Adrenal gland (tissue), 12 donors: Measurements from ENCODE around the gene FAM98B. TPM values are rescaled to one million over a fixed set of nuclear protein-coding genes. Genes with fewer than 3 reads are reported as not detected.

Experiments
- DNase-seq, 7 donors: peaks; one replicate each; pipeline ENCODE4 v3.0.0-alpha.2; 2019 to 2020
- H3K27ac ChIP-seq, 5 donors: fragments of 200-600 bp; sonication (generic) in 4 of 5; 1 replicate in 3 of 5; 2 replicates in 2 of 5; pipeline versions ENCODE4 v1.5.1 to v1.8.0; 2016 to 2020; ENCODE audit warnings: mild to moderate bottlenecking in 1 of 5
- H3K27me3 ChIP-seq: fragments of 200-600 bp; 2 replicates; pipeline ENCODE4 v1.8.0; 2021
- H3K36me3 ChIP-seq, 2 donors: fragments of 200-600 bp; replicated peaks in 1 of 2; 1 replicate in 1 of 2; 2 replicates in 1 of 2; pipeline versions ENCODE4 v1.5.1 to v1.8.0; 2018 to 2022
- H3K4me1 ChIP-seq, 2 donors: fragments of 200-600 bp; replicated peaks in 1 of 2; 1 replicate in 1 of 2; 2 replicates in 1 of 2; pipeline versions ENCODE4 v1.5.1 to v1.8.0; 2018 to 2021
- H3K4me3 ChIP-seq, 4 donors: fragments of 200-600 bp; sonication (generic) in 3 of 4; one replicate each; pipeline ENCODE4 v1.5.1; 2016 to 2018
- H3K9me3 ChIP-seq, 3 donors: fragments of 200-600 bp; sonication (generic) in 1 of 3; replicated peaks in 1 of 3; 1 replicate in 2 of 3; 2 replicates in 1 of 3; pipeline versions ENCODE4 v1.5.1 to v1.8.0; 2016 to 2021
- CTCF ChIP-seq, 6 experiments: fragments of 450-650 bp in 4 of 6; fragments of 200-600 bp in 2 of 6; sonication (generic) in 1 of 6; IDR thresholded peaks; 1 replicate in 5 of 6; 2 replicates in 1 of 6; pipeline versions ENCODE4 v1.5.1 to v1.8.0; 2016 to 2021; ENCODE audit warnings: antibody characterized with exemption in 6 of 6, mild to moderate bottlenecking in 2 of 6, moderate library complexity in 1 of 6
- POLR2A ChIP-seq, 2 donors: fragments of 450-650 bp; IDR thresholded peaks; one replicate each; pipeline ENCODE4 v1.6.1; 2017; ENCODE audit warnings: antibody characterized with exemption in 2 of 2, mild to moderate bottlenecking in 2 of 2, moderate library complexity in 1 of 2
- WGBS, 4 donors: extraction: QIAGEN DNeasy Blood & Tissue Kit in 2 of 4; methylation state at CpG; one replicate each; pipeline versions ENCODE4 v1.1.5 to v1.1.7; 2013 to 2017; 5-methylcytosine and 5-hydroxymethylcytosine counted together
- intact Hi-C, 2 donors: fragments of 100-400 bp; cut with DNase I; formaldehyde crosslinking; loops; one replicate each; pipeline versions ENCODE4 v1.14.1 to v1.15.0; 2022 to 2023
- polyA plus RNA-seq, 3 donors: library from polyadenylated mRNA; stranded (reverse); fragments of 200-250 nt in 2 of 3; fragments of 350-450 nt in 1 of 3; fragmentation: Illumina TruSeq in 1 of 3; extraction: RNeasy Lipid Tissue Mini Kit (QIAGEN cat#74804) in 1 of 3; gene quantifications; one replicate each; pipeline ENCODE4 v1.2.3, GENCODE V29; 2013 to 2014
- total RNA-seq, 9 donors: library from RNA; depleted of rRNA in 4 of 9; stranded (reverse); fragments of >200 nt in 4 of 9; fragments of 120-200 nt in 1 of 9; fragmentation: NEBNext Ultra II Directional in 1 of 9; extraction: Animal tissue kit (Norgen Biotek cat#: 25700) in 1 of 9; gene quantifications; one replicate each; pipeline versions ENCODE4 v1.1.0 to v1.2.4, GENCODE V29; 2013 to 2023
- donor health status: healthy with polysubstance abuse.
- donor health status: Bipolar disorder and iron deficiency.
- donor health status: DM: yes; HTN: yes; CAD: no.
- donor health status: DM: no; HTN: no; CAD: no.
- donor health status: DM: no; HTN: no; CAD: no.
- donor health status: DM: yes; HTN: yes; CAD: no.

FAM98B gene
- total and polyA plus RNA-seq, 12 donors: 3.0 to 30.1 (median 12.3) TPM

- WGBS, 4 donors: 81 to 88% (median 86%) methylated on average over 6 of the region's 6 CpGs
- Histone ChIP-seq H3K9me3 (no peaks in the 10 kb centered on the region), H3K4me1 (peaks cover 10 to 11% of the 10 kb centered on the region in 2 donors), H3K27me3 (no peaks in the 10 kb centered on the region), H3K27ac (no peak overlapping the region), H3K36me3 (no peaks in the 10 kb centered on the region), H3K4me3 (no peak overlapping the region)
- TF ChIP-seq POLR2A (IDR thresholded peaks at IDR 0.05) (no peak), CTCF (IDR thresholded peaks at IDR 0.05) (no peak)
- intact Hi-C loops: no loop called here
- DNase-seq: no peak
Measured at GRCh38 chr15:38533416-38533915, 79.5 kb downstream of the FAM98B start.

- no peak overlapping the region for H3K27ac ChIP-seq
- TF ChIP-seq POLR2A (IDR thresholded peaks at IDR 0.05) (no peak), CTCF (IDR thresholded peaks at IDR 0.05) (no peak)
- H3K27me3 ChIP-seq: no peaks in the 10 kb centered on the region
- H3K4me3 ChIP-seq: no peak overlapping the region
- intact Hi-C loops: no loop called here
- peaks cover 10 to 11% of the 10 kb centered on the region in 2 donors for H3K4me1 ChIP-seq
- no peak for DNase-seq
- no peaks in the 10 kb centered on the region for H3K9me3 ChIP-seq
- H3K36me3 ChIP-seq: no peaks in the 10 kb centered on the region
Measured at GRCh38 chr15:38533926-38534325, 80.0 kb downstream of the FAM98B start.

DNA sequence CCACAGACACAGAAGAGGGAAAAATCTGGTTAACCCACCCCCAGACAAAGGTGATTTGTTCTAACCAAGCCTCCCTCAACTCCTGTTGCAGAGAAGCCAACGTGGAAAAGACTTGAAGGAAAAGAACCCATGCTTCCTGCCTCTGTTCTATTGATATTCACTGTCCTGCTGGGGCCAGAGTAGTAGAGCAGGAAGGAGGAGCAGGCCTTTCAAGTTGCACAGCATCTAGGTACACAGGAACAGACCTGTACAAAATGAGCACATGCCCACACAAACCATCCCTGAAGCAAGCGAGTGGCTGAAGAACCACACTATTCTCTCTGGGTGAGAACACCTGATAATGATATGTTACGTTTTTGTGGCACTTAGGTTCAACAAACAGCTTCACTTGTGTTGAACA is 80.8 kb downstream of the FAM98B start:
- Histone ChIP-seq H3K4me1 (peaks cover 10 to 11% of the 10 kb centered on the region in 2 donors), H3K4me3 (no peak overlapping the region), H3K27me3 (no peaks in the 10 kb centered on the region), H3K9me3 (no peaks in the 10 kb centered on the region), H3K36me3 (no peaks in the 10 kb centered on the region), H3K27ac (no peak overlapping the region)
- DNase-seq: no peak
- intact Hi-C loops: no loop called here
- WGBS, 4 donors: 80 to 89% (median 87%) methylated on average over 3 of the region's 3 CpGs
- no peak for TF ChIP-seq CTCF (IDR thresholded peaks at IDR 0.05)
- TF ChIP-seq POLR2A (IDR thresholded peaks at IDR 0.05): no peak

DNA sequence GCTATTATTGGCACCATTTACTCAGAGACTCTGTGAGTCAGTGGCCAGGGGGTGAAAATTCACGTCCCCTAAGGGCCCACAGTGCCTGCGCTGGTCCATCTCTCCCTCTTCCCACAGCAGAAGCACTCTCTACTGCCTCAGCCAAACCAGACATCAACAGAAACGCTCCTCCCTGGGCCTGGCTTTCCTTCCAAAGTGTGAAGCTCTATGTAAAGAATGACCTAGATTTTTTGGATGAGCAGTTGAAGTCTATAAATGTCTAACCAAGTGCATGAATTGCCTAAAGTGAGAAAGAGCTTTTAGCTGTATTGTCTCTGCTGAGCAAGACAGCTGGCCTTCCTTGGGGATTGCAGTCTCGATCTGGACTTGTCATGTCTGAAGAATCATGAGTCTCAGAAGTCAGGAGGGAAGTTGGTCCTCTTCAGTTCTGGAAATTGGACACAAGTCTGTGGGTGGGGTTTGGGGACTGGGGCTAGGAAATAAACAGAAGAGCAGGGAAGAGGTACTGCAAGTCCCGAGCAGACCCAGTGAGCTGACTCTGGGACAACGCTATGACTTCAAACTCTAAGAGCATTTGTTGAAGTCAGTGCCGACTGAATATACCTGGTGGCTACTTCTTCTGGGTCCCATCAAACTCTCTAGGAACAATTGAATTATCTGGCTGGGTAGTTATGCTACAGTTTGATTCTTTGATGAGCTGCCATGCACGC is 81.7 kb downstream of the FAM98B start:
- no peak overlapping the region for H3K4me3 ChIP-seq
- 73 to 82% (median 80%) methylated on average over 8 of the region's 8 CpGs for whole genome bisulfite sequencing, 4 donors
- no peak for TF ChIP-seq CTCF (IDR thresholded peaks at IDR 0.05)
- TF ChIP-seq POLR2A (IDR thresholded peaks at IDR 0.05): no peak

More for the DNA sequence above, 81.7 kb downstream of the FAM98B start:
- Histone ChIP-seq H3K4me1 (peaks cover 10 to 11% of the 10 kb centered on the region in 2 donors), H3K36me3 (no peaks in the 10 kb centered on the region), H3K9me3 (no peaks in the 10 kb centered on the region), H3K27ac (peak overlapping the region in 2 of 5 donors; percentile 13 to 47), H3K27me3 (no peaks in the 10 kb centered on the region)
- intact Hi-C loops: no loop called here
- no peak for DNase-seq
